Measurements from ENCODE around the gene RASA2. TPM values are rescaled to one million over a fixed set of nuclear protein-coding genes. Genes with fewer than 3 reads are reported as not detected.
"Not testable (repeated sequence)": the region's sequence is repeated elsewhere in the genome, so short reads cannot be mapped to it uniquely, and the experiment has no call there.

The RASA2 gene
- total RNA-seq, 1 experiment from 2014 or later: 26.7 TPM

DNA sequence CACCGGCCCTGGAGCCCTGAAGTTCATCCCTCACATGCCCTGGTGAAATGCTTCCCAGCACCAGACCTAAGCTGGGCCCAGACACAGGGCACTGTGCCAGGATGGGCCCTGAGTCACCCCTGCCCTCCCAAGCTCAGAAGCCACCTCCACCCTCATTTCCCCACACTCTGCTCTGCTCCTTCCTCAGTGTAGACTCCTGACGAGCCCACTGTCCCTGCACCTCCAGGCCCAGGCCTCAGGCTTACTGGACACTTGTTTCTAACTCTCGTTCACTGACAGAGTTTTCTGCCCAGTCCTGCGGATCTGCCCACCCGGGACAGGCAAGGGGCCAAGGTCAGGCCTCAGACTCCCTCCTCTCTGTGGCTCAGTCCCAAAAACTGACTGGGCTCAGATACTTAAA is 138.7 kb downstream of the RASA2 start:
- no peaks in the 10 kb centered on the region for H3K36me3 ChIP-seq (ENCODE audit: control insufficient read depth, insufficient read depth, low read length)
- CTCF ChIA-PET: no interaction called here
- POLR2A ChIA-PET: no interaction called here
- Mint-ChIP-seq H3K4me3 (ENCODE audit: unreplicated experiment) (no peak overlapping the region), H3K9me3 (ENCODE audit: unreplicated experiment) (peaks cover 11% of the 10 kb centered on the region), H3K4me1 (ENCODE audit: low read depth, unreplicated experiment) (no peaks in the 10 kb centered on the region), H3K27ac (ENCODE audit: unreplicated experiment) (no peak overlapping the region), H3K27me3 (ENCODE audit: insufficient read depth, unreplicated experiment) (no peaks in the 10 kb centered on the region), H3K36me3 (ENCODE audit: insufficient read depth, unreplicated experiment) (peaks cover 5% of the 10 kb centered on the region)
- DNase-seq: no peak
- intact Hi-C loops (cut with micrococcal nuclease; ENCODE audit: unreplicated experiment): no loop called here
- H3K4me1 ChIP-seq: no peaks in the 10 kb centered on the region
- TF ChIP-seq, protein P1, sequence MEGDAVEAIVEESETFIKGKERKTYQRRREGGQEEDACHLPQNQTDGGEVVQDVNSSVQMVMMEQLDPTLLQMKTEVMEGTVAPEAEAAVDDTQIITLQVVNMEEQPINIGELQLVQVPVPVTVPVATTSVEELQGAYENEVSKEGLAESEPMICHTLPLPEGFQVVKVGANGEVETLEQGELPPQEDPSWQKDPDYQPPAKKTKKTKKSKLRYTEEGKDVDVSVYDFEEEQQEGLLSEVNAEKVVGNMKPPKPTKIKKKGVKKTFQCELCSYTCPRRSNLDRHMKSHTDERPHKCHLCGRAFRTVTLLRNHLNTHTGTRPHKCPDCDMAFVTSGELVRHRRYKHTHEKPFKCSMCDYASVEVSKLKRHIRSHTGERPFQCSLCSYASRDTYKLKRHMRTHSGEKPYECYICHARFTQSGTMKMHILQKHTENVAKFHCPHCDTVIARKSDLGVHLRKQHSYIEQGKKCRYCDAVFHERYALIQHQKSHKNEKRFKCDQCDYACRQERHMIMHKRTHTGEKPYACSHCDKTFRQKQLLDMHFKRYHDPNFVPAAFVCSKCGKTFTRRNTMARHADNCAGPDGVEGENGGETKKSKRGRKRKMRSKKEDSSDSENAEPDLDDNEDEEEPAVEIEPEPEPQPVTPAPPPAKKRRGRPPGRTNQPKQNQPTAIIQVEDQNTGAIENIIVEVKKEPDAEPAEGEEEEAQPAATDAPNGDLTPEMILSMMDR (IDR thresholded peaks at IDR 0.05; ENCODE audit: insufficient read depth in 1 of 2, low read depth in 1 of 2, low read length in 1 of 2, severe bottlenecking in 1 of 2, unreplicated experiment in 1 of 2): no peak
- no peaks in the 10 kb centered on the region for H3K27me3 ChIP-seq (replicated peaks; ENCODE audit: control insufficient read depth, insufficient read depth, low read length)
- H3K9me3 ChIP-seq: peaks cover 11% of the 10 kb centered on the region
- no TSS peak for BruUV-seq (replicated peaks)
- no peak overlapping the region for H3K4me3 ChIP-seq (ENCODE audit: low read depth, low read length)

DNA sequence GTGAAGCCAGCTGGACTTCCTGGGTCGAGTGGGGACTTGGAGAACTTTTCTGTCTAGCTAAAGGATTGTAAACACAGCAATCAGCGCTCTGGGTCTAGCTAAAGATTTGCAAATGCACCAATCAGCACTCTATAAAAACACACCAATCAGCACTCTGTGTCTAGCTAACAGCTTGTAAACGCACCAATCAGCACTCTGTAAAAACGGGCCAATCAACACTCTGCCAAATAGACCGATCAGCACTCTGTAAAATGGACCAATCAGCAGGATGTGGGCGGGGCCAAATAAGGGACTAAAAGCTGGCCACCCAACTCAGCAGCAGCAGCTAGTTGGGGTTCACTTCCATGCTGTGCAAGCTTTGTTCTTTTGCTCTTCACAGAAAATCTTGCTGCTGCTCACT is 141.5 kb downstream of the RASA2 start:
- H3K36me3 Mint-ChIP-seq (ENCODE audit: insufficient read depth, unreplicated experiment); H3K36me3 ChIP-seq (ENCODE audit: control insufficient read depth, insufficient read depth, low read length); H3K27me3 ChIP-seq (replicated peaks; ENCODE audit: control insufficient read depth, insufficient read depth, low read length); DNase-seq; H3K4me3 Mint-ChIP-seq (ENCODE audit: unreplicated experiment); POLR2A ChIA-PET; H3K4me1 ChIP-seq; H3K27ac Mint-ChIP-seq (ENCODE audit: unreplicated experiment); BruUV-seq (replicated peaks); H3K4me3 ChIP-seq (ENCODE audit: low read depth, low read length); intact Hi-C loops (cut with micrococcal nuclease; ENCODE audit: unreplicated experiment); H3K27me3 Mint-ChIP-seq (ENCODE audit: insufficient read depth, unreplicated experiment); H3K4me1 Mint-ChIP-seq (ENCODE audit: low read depth, unreplicated experiment): not testable (repeated sequence)
- peaks cover 11% of the 10 kb centered on the region for H3K9me3 Mint-ChIP-seq (ENCODE audit: unreplicated experiment)
- H3K9me3 ChIP-seq: peaks cover 11% of the 10 kb centered on the region
- CTCF ChIA-PET: interaction anchor here (0.5 kb wide), 1 partner anchor 17 kb away, joined by 3 read pairs; no protein-coding TSS in a partner anchor

DNA sequence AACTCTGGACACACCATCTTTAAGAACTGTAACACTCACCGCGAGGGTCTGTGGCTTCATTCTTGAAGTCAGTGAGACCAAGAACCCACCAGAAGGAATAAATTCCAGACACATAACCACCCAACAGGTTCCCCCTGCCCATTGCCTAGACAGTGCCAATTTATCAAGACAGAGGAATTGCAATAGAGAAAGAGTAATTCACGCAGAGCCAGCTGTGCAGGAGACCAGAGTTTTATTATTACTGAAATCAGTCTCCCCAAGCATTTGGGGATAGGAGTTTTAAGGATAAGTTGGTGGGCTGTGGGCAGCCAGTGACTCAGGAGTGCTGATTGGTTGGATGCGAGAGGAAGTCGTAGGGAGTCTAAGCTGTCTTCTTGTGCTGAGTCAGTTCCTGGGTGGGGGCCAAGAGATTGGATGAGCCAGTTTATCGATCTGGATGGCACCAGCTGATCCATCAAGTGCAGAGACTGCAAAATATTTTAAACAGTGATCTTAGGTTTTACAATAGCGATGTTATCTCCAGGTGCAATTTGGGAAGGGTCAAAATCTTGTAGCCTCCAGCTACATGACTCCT is 142.1 kb downstream of the RASA2 start:
- BruUV-seq (replicated peaks); intact Hi-C loops (cut with micrococcal nuclease; ENCODE audit: unreplicated experiment); H3K4me3 Mint-ChIP-seq (ENCODE audit: unreplicated experiment); H3K4me1 Mint-ChIP-seq (ENCODE audit: low read depth, unreplicated experiment); H3K4me1 ChIP-seq; DNase-seq; H3K36me3 ChIP-seq (ENCODE audit: control insufficient read depth, insufficient read depth, low read length); POLR2A ChIA-PET; H3K4me3 ChIP-seq (ENCODE audit: low read depth, low read length); H3K36me3 Mint-ChIP-seq (ENCODE audit: insufficient read depth, unreplicated experiment); CTCF ChIA-PET; H3K27ac Mint-ChIP-seq (ENCODE audit: unreplicated experiment); H3K27me3 Mint-ChIP-seq (ENCODE audit: insufficient read depth, unreplicated experiment); H3K27me3 ChIP-seq (replicated peaks; ENCODE audit: control insufficient read depth, insufficient read depth, low read length): not testable (repeated sequence)
- peaks cover 11% of the 10 kb centered on the region for H3K9me3 Mint-ChIP-seq (ENCODE audit: unreplicated experiment)
- H3K9me3 ChIP-seq: peaks cover 11% of the 10 kb centered on the region

DNA sequence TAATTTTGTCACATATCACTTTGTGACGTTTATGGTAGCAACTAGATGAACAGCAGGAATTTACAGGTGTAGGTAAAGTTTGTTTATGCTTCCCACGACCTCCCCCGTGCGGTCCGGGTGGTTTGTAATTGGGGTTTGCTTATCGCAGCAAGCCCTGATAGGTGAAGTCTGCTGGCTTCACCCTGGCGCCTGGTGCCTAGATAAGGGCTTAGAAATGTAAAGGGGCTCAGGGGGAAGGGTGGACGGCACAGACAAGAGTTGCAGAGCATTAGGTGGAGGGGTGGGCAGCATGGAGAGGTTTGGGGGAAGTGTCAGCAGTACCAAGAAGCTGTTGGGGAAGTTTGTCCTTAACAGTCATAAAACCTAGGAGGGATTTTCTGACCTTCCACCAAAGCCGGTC is 143.1 kb downstream of the RASA2 start:
- Mint-ChIP-seq H3K4me1 (ENCODE audit: low read depth, unreplicated experiment) (no peaks in the 10 kb centered on the region), H3K36me3 (ENCODE audit: insufficient read depth, unreplicated experiment) (peaks cover 5% of the 10 kb centered on the region), H3K27me3 (ENCODE audit: insufficient read depth, unreplicated experiment) (no peaks in the 10 kb centered on the region), H3K27ac (ENCODE audit: unreplicated experiment) (no peak overlapping the region), H3K9me3 (ENCODE audit: unreplicated experiment) (peaks cover 11% of the 10 kb centered on the region), H3K4me3 (ENCODE audit: unreplicated experiment) (no peak overlapping the region)
- intact Hi-C loops (cut with micrococcal nuclease; ENCODE audit: unreplicated experiment): no loop called here
- ChIA-PET POLR2A (no interaction called here), CTCF (no interaction called here)
- Histone ChIP-seq H3K36me3 (ENCODE audit: control insufficient read depth, insufficient read depth, low read length) (no peaks in the 10 kb centered on the region), H3K27me3 (replicated peaks; ENCODE audit: control insufficient read depth, insufficient read depth, low read length) (no peaks in the 10 kb centered on the region), H3K9me3 (peaks cover 11% of the 10 kb centered on the region), H3K4me1 (no peaks in the 10 kb centered on the region), H3K4me3 (ENCODE audit: low read depth, low read length) (no peak overlapping the region)
- DNase-seq: no peak
- no TSS peak for BruUV-seq (replicated peaks)
- TF ChIP-seq, protein P1 (IDR thresholded peaks at IDR 0.05; ENCODE audit: insufficient read depth in 1 of 2, low read depth in 1 of 2, low read length in 1 of 2, severe bottlenecking in 1 of 2, unreplicated experiment in 1 of 2): no peak

All from Caco-2 (cell line).